Activated naive CD8-positive, alpha-beta T cell (primary cell): ENCODE measurements around the gene MEF2C.
"Not testable (repeated sequence)": the region's sequence is repeated elsewhere in the genome, so short reads cannot be mapped to it uniquely, and the experiment has no call there.

Experiments used
- H3K27ac Mint-ChIP-seq: one replicate; pipeline ENCODE4 v1.8.0; 2021; ENCODE audit warnings: mixed read lengths
- H3K27me3 Mint-ChIP-seq: one replicate; pipeline ENCODE4 v1.8.0; 2021; ENCODE audit warnings: mixed read lengths
- H3K36me3 Mint-ChIP-seq: one replicate; pipeline ENCODE4 v1.8.0; 2021; ENCODE audit warnings: mixed read lengths
- H3K4me1 Mint-ChIP-seq: one replicate; pipeline ENCODE4 v1.8.0; 2021; ENCODE audit warnings: low read depth, mixed read lengths
- H3K4me3 Mint-ChIP-seq: one replicate; pipeline ENCODE4 v1.8.0; 2021; ENCODE audit warnings: mild to moderate bottlenecking, mixed read lengths
- H3K9me3 Mint-ChIP-seq: one replicate; pipeline ENCODE4 v1.8.0; 2021; ENCODE audit warnings: low read depth, mixed read lengths

MEF2C gene

GRCh38 chr5:88858392-88858791 lies 24.6 kb downstream of the MEF2C start:
- H3K36me3 Mint-ChIP-seq: peaks cover 4% of the 10 kb centered on the region
- H3K27me3 Mint-ChIP-seq: peaks cover 5% of the 10 kb centered on the region
- no peaks in the 10 kb centered on the region for H3K4me1 Mint-ChIP-seq
- H3K4me3 Mint-ChIP-seq: no peak overlapping the region
- peaks cover 4% of the 10 kb centered on the region for H3K9me3 Mint-ChIP-seq
- no peak overlapping the region for H3K27ac Mint-ChIP-seq

- H3K36me3 Mint-ChIP-seq, H3K4me3 Mint-ChIP-seq, H3K4me1 Mint-ChIP-seq, H3K27ac Mint-ChIP-seq, H3K27me3 Mint-ChIP-seq, H3K9me3 Mint-ChIP-seq: not testable (repeated sequence)
Measured at GRCh38 chr5:88856381-88856780, 26.6 kb downstream of the MEF2C start.

- Mint-ChIP-seq H3K4me1 (no peaks in the 10 kb centered on the region), H3K4me3 (no peak overlapping the region), H3K9me3 (peaks cover 4% of the 10 kb centered on the region)
Measured at GRCh38 chr5:88854769-88855168, 28.2 kb downstream of the MEF2C start.

GRCh38 chr5:88847420-88847819 lies 35.6 kb downstream of the MEF2C start:
- Mint-ChIP-seq H3K9me3 (no peaks in the 10 kb centered on the region), H3K36me3 (no peaks in the 10 kb centered on the region), H3K27ac (no peak overlapping the region), H3K27me3 (no peaks in the 10 kb centered on the region), H3K4me3 (no peak overlapping the region), H3K4me1 (peaks cover 2% of the 10 kb centered on the region)

More at GRCh38 chr5:88854769-88855168, 28.2 kb downstream of the MEF2C start:
- Mint-ChIP-seq H3K27ac (no peak overlapping the region), H3K27me3 (peaks cover 3% of the 10 kb centered on the region), H3K36me3 (peaks cover 4% of the 10 kb centered on the region)

GRCh38 chr5:88846434-88846833 lies 36.5 kb downstream of the MEF2C start:
- Mint-ChIP-seq H3K4me1 (peaks cover 2% of the 10 kb centered on the region), H3K36me3 (no peaks in the 10 kb centered on the region), H3K4me3 (no peak overlapping the region), H3K27ac (no peak overlapping the region), H3K9me3 (no peaks in the 10 kb centered on the region), H3K27me3 (no peaks in the 10 kb centered on the region)

GRCh38 chr5:88845081-88845697 lies 37.8 kb downstream of the MEF2C start:
- Mint-ChIP-seq H3K27me3 (no peaks in the 10 kb centered on the region), H3K4me1 (peaks cover 2% of the 10 kb centered on the region), H3K9me3 (no peaks in the 10 kb centered on the region), H3K4me3 (no peak overlapping the region), H3K36me3 (no peaks in the 10 kb centered on the region), H3K27ac (no peak overlapping the region)

GRCh38 chr5:88842784-88843183 lies 40.2 kb downstream of the MEF2C start:
- H3K36me3 Mint-ChIP-seq: no peaks in the 10 kb centered on the region
- H3K4me3 Mint-ChIP-seq: no peak overlapping the region
- no peaks in the 10 kb centered on the region for H3K27me3 Mint-ChIP-seq
- peaks cover 2% of the 10 kb centered on the region for H3K4me1 Mint-ChIP-seq
- H3K9me3 Mint-ChIP-seq: no peaks in the 10 kb centered on the region
- no peak overlapping the region for H3K27ac Mint-ChIP-seq

- no peaks in the 10 kb centered on the region for H3K27me3 Mint-ChIP-seq
- H3K36me3 Mint-ChIP-seq: no peaks in the 10 kb centered on the region
- no peaks in the 10 kb centered on the region for H3K9me3 Mint-ChIP-seq
- H3K4me3 Mint-ChIP-seq: no peak overlapping the region
- peaks cover 2% of the 10 kb centered on the region for H3K4me1 Mint-ChIP-seq
- H3K27ac Mint-ChIP-seq: no peak overlapping the region
Measured at GRCh38 chr5:88841212-88841611, 41.8 kb downstream of the MEF2C start.

- H3K27me3 Mint-ChIP-seq: no peaks in the 10 kb centered on the region
- no peak overlapping the region for H3K27ac Mint-ChIP-seq
- H3K4me1 Mint-ChIP-seq: peaks cover 2% of the 10 kb centered on the region
- H3K9me3 Mint-ChIP-seq: no peaks in the 10 kb centered on the region
- no peaks in the 10 kb centered on the region for H3K36me3 Mint-ChIP-seq
- no peak overlapping the region for H3K4me3 Mint-ChIP-seq
Measured at GRCh38 chr5:88840495-88840894, 42.5 kb downstream of the MEF2C start.

- H3K4me3 Mint-ChIP-seq: no peak overlapping the region
Measured at GRCh38 chr5:88839238-88839637, 43.7 kb downstream of the MEF2C start.

GRCh38 chr5:88838500-88838899 lies 44.5 kb downstream of the MEF2C start:
- H3K27me3 Mint-ChIP-seq: no peaks in the 10 kb centered on the region
- no peak overlapping the region for H3K4me3 Mint-ChIP-seq
- H3K9me3 Mint-ChIP-seq: no peaks in the 10 kb centered on the region
- H3K27ac Mint-ChIP-seq: no peak overlapping the region
- no peaks in the 10 kb centered on the region for H3K36me3 Mint-ChIP-seq
- peaks cover 8% of the 10 kb centered on the region for H3K4me1 Mint-ChIP-seq

More at GRCh38 chr5:88839238-88839637, 43.7 kb downstream of the MEF2C start:
- H3K4me1 Mint-ChIP-seq: peaks cover 2% of the 10 kb centered on the region
- H3K27me3 Mint-ChIP-seq: no peaks in the 10 kb centered on the region
- H3K27ac Mint-ChIP-seq: no peak overlapping the region
- H3K9me3 Mint-ChIP-seq: no peaks in the 10 kb centered on the region
- H3K36me3 Mint-ChIP-seq: no peaks in the 10 kb centered on the region

- H3K36me3 Mint-ChIP-seq: no peaks in the 10 kb centered on the region
- peaks cover 14% of the 10 kb centered on the region for H3K4me1 Mint-ChIP-seq
- H3K9me3 Mint-ChIP-seq: no peaks in the 10 kb centered on the region
- no peak overlapping the region for H3K27ac Mint-ChIP-seq
- H3K27me3 Mint-ChIP-seq: no peaks in the 10 kb centered on the region
- H3K4me3 Mint-ChIP-seq: no peak overlapping the region
Measured at GRCh38 chr5:88837817-88838216, 45.2 kb downstream of the MEF2C start.

GRCh38 chr5:88837222-88837621 lies 45.8 kb downstream of the MEF2C start:
- Mint-ChIP-seq H3K36me3 (no peaks in the 10 kb centered on the region), H3K9me3 (no peaks in the 10 kb centered on the region), H3K4me3 (no peak overlapping the region), H3K4me1 (peaks cover 17% of the 10 kb centered on the region), H3K27ac (no peak overlapping the region), H3K27me3 (no peaks in the 10 kb centered on the region)

- Mint-ChIP-seq H3K36me3 (peaks cover 2% of the 10 kb centered on the region), H3K4me3 (no peak overlapping the region), H3K9me3 (no peaks in the 10 kb centered on the region), H3K27ac (no peak overlapping the region), H3K27me3 (peaks cover 1% of the 10 kb centered on the region), H3K4me1 (peaks cover 21% of the 10 kb centered on the region)
Measured at GRCh38 chr5:88836195-88836838, 46.7 kb downstream of the MEF2C start.

GRCh38 chr5:88834499-88834898 lies 48.5 kb downstream of the MEF2C start:
- peaks cover 2% of the 10 kb centered on the region for H3K36me3 Mint-ChIP-seq
- no peaks in the 10 kb centered on the region for H3K9me3 Mint-ChIP-seq
- peaks cover 33% of the 10 kb centered on the region for H3K4me1 Mint-ChIP-seq
- H3K4me3 Mint-ChIP-seq: no peak overlapping the region
- H3K27me3 Mint-ChIP-seq: peaks cover 1% of the 10 kb centered on the region
- no peak overlapping the region for H3K27ac Mint-ChIP-seq

- Mint-ChIP-seq H3K27ac (no peak overlapping the region), H3K4me1 (peaks cover 37% of the 10 kb centered on the region)
Measured at GRCh38 chr5:88834131-88834462, 48.9 kb downstream of the MEF2C start.

More at GRCh38 chr5:88834131-88834462, 48.9 kb downstream of the MEF2C start:
- H3K9me3 Mint-ChIP-seq: no peaks in the 10 kb centered on the region
- peaks cover 2% of the 10 kb centered on the region for H3K36me3 Mint-ChIP-seq
- H3K27me3 Mint-ChIP-seq: peaks cover 1% of the 10 kb centered on the region
- no peak overlapping the region for H3K4me3 Mint-ChIP-seq
